Kidney capillary endothelial cell (primary cell): ENCODE measurements around the gene SNX5.
"Not testable (repeated sequence)": the region's sequence is repeated elsewhere in the genome, so short reads cannot be mapped to it uniquely, and the experiment has no call there.

Source experiments
- DNase-seq: peaks from one replicate; pipeline ENCODE4 v3.0.0-alpha.2; 2018; ENCODE audit warnings: low spot score

The SNX5 gene

GRCh38 chr20:17960400-17960885, 8.2 kb downstream of the SNX5 start:
- not testable (repeated sequence) for DNase-seq

GRCh38 chr20:17959257-17959627, 9.4 kb downstream of the SNX5 start:
- DNase-seq = no peak

GRCh38 chr20:17958373-17959256, 10.0 kb downstream of the SNX5 start:
- DNase-seq = no peak

- DNase-seq = no peak
Measured at GRCh38 chr20:17957505-17958363, 10.9 kb downstream of the SNX5 start.

GRCh38 chr20:17956099-17956685, 12.4 kb downstream of the SNX5 start:
- DNase-seq = no peak

GRCh38 chr20:17955302-17955701, 13.3 kb downstream of the SNX5 start:
- no peak for DNase-seq

GRCh38 chr20:17953935-17954334, 14.7 kb downstream of the SNX5 start:
- DNase-seq = no peak

- DNase-seq = no peak
Measured at GRCh38 chr20:17952692-17953684, 15.6 kb downstream of the SNX5 start.

- no peak for DNase-seq
Measured at GRCh38 chr20:17951323-17951722, 17.3 kb downstream of the SNX5 start.

GRCh38 chr20:17950670-17951069, 17.9 kb downstream of the SNX5 start:
- DNase-seq = no peak

GRCh38 chr20:17949899-17950298, 18.7 kb downstream of the SNX5 start:
- DNase-seq = no peak

- DNase-seq = no peak
Measured at GRCh38 chr20:17948442-17948841, 20.2 kb downstream of the SNX5 start.

GRCh38 chr20:17947474-17947815, 21.1 kb downstream of the SNX5 start:
- no peak for DNase-seq

GRCh38 chr20:17946572-17947473, 21.8 kb downstream of the SNX5 start:
- no peak for DNase-seq

GRCh38 chr20:17946040-17946439, 22.6 kb downstream of the SNX5 start:
- no peak for DNase-seq

GRCh38 chr20:17944854-17945474, 23.6 kb downstream of the SNX5 start:
- DNase-seq = no peak

GRCh38 chr20:17943343-17943742, 25.3 kb downstream of the SNX5 start:
- no peak for DNase-seq

GRCh38 chr20:17941826-17942196, 26.8 kb downstream of the SNX5 start:
- DNase-seq = no peak

GRCh38 chr20:17941087-17941825, 27.3 kb downstream of the SNX5 start:
- DNase-seq = no peak
